Epithelial cell of prostate (primary cell): ENCODE data around the gene CNOT6.
"Not testable (repeated sequence)": the region's sequence is repeated elsewhere in the genome, so short reads cannot be mapped to it uniquely, and the experiment has no call there.

Source experiments
- DNase-seq: peaks from one replicate; pipeline ENCODE4 v3.0.0-alpha.2; 2011; ENCODE audit warnings: low read depth, low spot score
- H3K27ac ChIP-seq: fragments of 450-650 bp; 2 replicates; pipeline ENCODE4 v1.5.1; 2017; ENCODE audit warnings: mild to moderate bottlenecking

CNOT6 gene

DNA sequence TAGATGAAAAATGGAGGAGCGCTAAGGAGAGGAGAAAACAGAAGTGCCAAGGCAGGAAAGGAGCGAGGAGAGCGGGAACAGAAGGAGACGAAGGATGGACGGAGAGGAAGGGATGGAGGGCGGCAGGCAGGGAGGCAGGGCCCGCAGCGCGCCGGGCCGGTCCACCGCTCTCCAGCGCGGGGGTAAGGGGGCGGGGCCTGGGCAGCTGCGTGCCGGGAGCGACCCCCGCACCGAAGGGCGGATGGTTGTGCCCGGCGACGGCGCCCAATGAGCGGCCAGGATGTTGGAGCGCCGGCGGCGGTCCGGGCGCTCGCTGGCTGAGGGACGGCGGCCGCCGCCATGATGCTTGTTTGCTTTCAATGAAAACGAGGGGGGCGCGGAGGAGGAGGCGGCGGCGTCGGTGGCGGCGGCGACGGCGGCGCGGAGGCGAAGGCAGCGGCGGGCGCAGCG lies at the start of gene CNOT6:
Gene CNOT6 (plus strand): TSS at position 320 of the 450 bp plus-strand sequence. CDS start 34,898 bp downstream, outside the sequence.
- DNase-seq = peak; percentile 69
- H3K27ac ChIP-seq = peak within 1 kb of the TSS; percentile 75

- DNase-seq = no peak
- no peak overlapping the region for H3K27ac ChIP-seq
Measured at GRCh38 chr5:180454752-180455151, 39.4 kb upstream of the CNOT6 start.

DNA sequence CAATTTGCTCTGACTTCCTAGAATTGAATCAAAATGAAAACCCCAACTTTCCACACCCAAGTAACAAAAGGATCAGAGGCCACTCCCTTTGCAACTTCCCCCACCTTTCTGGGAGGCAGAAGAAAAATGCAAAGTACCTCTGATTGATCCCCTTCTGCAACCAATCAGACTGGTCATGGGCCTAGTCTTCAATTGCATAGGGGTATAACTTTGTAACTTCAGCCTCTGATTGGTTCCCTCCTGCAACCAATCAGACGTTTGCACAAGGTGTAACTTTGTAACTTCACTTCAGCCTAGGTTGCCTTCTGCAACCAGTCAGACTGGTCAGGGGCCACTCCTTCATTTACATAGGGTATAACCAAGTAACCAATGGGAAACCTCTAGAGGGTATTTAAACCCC lies 38.3 kb upstream of the CNOT6 start:
- no peak for DNase-seq
- no peak overlapping the region for H3K27ac ChIP-seq

- DNase-seq = no peak
- no peak overlapping the region for H3K27ac ChIP-seq
Measured at GRCh38 chr5:180456792-180457191, 37.4 kb upstream of the CNOT6 start.

DNA sequence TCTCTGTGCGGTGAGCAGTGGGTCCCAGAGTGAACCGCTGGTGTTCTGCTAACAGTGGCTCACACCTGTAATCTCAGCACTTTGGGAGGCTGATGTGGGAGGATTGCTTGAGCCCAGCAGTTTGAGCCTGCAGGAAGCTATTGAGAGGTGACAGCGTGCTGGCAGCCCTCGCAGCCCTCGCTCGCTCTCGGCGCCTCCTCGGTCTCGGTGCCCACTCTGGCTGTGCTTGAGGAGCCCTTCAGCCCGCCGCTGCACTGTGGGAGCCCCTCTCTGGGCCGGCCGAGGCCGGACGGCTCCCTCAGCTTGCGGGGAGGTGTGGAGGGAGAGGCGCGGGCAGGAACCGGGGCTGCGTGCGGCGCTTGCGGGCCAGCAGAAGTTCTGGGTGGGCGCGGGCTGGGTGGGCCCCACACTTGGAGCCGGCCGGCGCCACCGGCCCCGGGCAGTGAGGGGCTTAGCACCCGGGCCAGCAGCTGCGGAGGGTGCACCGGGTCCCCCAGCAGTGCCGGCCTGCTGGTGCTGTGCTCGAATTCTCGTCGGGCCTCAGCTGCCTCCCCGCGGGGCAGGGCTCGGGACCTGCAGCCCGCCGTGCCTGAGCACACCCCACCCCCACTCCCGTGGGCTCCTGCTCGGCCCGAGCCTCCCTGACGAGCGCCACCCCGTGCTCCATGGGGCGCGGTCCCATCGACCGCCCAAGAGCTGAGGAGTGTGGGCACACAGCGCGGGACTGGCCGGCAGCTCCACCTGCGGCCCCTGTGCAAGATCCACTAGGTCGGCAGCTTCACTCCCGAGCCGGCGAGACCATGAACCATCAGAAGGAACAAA lies 35.1 kb upstream of the CNOT6 start:
- H3K27ac ChIP-seq = not testable (repeated sequence)

DNA sequence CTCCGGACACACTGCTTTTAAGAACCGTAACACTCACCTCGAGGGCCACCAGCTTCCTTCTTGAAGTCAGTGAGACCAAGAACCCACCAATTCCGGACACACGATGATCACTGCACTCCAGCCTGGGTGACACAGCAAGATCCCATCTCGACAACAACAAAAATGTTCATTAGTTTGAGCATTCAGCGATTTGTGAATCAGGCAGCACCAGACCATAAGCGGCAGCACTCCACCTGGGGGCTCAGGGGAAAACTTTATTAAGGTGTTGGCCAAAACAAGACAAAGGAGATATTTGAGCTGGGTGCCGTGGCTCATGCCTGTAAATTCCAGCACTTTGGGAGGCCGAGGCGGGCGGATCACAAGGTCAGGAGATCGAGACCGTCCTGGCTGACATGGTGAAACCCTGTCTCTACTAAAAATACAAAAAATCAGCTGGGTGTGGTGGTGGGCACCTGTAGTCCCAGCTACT lies 34.5 kb upstream of the CNOT6 start:
- not testable (repeated sequence) for DNase-seq

More for the DNA sequence above, 35.1 kb upstream of the CNOT6 start:
- not testable (repeated sequence) for DNase-seq

DNA sequence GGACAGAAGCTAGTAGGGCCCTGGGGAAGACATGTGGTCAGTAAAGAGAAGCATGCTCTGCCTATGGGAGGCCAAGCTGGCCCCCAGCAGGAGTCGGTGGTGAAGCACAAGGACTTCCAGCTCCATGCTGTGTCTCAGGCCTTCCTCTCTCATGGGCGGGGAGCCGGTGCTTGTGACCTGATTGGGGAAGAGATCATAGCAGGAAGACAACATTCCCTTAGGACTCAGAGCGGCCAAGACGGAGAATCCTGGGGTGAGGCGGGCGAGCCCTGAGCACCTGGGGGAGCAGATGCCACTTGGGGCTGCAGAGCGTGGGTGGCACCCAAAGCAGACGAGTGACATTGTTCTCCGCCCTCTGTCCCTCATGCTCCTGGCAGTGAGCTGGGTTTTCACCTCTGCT lies 33.3 kb upstream of the CNOT6 start:
- no peak for DNase-seq
- H3K27ac ChIP-seq = no peak overlapping the region

More for the DNA sequence above, 34.5 kb upstream of the CNOT6 start:
- not testable (repeated sequence) for H3K27ac ChIP-seq

- no peak overlapping the region for H3K27ac ChIP-seq
- no peak for DNase-seq
Measured at GRCh38 chr5:180461303-180461702, 32.9 kb upstream of the CNOT6 start.

DNA sequence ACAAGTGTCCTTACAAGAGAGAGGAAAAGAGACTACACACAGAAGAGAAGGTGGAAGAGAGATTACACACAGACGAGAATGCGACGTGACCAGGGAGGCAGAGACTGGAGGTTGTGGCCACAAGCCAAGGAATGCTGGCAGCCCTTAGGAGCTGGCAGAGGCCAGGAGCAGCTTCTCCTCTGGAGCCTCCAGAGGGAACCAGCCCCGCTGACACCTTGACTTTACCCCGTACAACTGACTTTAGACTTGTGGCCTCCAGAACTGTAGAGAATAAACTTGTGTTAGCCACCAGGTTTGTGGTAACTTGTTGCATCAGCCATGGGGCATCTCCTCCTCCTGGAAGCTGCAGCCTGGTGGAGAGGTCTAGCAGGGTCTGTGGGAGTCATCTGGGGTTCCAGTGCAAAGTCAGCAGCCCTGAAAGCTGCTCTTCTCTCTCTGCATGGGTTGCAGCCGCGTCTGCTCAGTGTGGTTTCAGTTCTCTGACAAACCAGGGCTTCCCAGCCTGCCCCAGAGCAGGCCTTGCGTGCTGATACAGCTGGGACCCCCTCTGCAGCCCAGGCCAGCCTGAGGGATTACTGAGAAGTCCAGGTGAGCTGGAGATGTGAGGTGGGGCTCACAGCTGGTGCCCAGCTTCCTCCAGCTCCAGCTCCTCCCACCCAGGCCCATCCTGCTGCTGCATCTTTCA lies 30.8 kb upstream of the CNOT6 start:
- DNase-seq = no peak
- no peak overlapping the region for H3K27ac ChIP-seq

- H3K27ac ChIP-seq = no peak overlapping the region
- DNase-seq = no peak
Measured at GRCh38 chr5:180463916-180464602, 30.1 kb upstream of the CNOT6 start.

- DNase-seq = no peak
- H3K27ac ChIP-seq = no peak overlapping the region
Measured at GRCh38 chr5:180464603-180464970, 29.6 kb upstream of the CNOT6 start.

GRCh38 chr5:180465052-180465451 lies 29.1 kb upstream of the CNOT6 start:
- DNase-seq, H3K27ac ChIP-seq: not testable (repeated sequence)

GRCh38 chr5:180466316-180466715 lies 27.9 kb upstream of the CNOT6 start:
- no peak for DNase-seq
- H3K27ac ChIP-seq = no peak overlapping the region

DNA sequence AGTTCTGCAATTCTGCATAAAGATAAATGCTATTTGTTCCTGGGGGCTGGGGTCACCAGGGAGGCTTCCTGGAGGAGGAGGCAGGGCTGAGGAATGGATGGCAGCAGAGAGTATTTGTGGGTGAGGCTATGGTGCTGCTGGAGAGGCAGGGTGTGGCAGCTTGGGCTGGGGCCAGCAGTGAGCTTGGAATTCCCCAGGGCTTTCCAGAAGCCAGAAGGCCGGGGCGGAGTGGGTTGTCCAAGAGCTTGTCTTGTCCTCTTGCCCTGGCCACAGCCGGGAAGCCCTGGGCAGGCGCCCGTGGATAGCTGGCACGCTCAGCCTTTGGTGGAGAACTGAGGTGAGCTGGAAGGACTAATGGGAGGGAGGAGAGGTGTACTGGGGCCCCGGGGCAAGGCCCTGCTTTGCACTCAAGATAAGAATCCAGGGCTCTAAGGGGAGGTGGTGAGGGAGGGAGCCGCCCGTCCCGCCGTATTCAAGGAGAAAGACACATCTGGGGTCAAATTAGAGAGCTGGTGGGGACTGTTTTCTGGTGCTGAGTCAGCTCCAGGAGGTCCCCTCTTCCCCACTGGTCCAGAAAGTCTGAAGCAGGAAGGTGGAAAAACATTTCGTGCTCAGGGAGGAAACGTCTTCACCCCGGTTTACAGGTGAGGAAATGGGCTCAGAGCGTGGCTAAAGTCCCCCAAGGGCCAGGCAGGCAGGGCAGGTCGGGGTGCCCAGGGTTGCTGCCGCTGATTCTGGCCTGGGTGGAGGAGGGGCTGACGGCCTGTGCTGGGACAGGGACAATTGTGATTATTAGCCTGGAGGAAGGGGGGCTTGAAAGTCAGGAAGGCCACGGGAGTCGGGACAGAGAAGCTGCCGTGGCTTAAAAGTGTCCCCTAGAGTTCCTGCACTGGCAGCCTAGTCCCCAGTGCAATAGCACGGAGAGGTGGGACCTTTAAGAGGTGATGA lies 26.9 kb upstream of the CNOT6 start:
- no peak overlapping the region for H3K27ac ChIP-seq
- no peak for DNase-seq

GRCh38 chr5:180467989-180468731 lies 26.0 kb upstream of the CNOT6 start:
- DNase-seq = no peak
- no peak overlapping the region for H3K27ac ChIP-seq

DNA sequence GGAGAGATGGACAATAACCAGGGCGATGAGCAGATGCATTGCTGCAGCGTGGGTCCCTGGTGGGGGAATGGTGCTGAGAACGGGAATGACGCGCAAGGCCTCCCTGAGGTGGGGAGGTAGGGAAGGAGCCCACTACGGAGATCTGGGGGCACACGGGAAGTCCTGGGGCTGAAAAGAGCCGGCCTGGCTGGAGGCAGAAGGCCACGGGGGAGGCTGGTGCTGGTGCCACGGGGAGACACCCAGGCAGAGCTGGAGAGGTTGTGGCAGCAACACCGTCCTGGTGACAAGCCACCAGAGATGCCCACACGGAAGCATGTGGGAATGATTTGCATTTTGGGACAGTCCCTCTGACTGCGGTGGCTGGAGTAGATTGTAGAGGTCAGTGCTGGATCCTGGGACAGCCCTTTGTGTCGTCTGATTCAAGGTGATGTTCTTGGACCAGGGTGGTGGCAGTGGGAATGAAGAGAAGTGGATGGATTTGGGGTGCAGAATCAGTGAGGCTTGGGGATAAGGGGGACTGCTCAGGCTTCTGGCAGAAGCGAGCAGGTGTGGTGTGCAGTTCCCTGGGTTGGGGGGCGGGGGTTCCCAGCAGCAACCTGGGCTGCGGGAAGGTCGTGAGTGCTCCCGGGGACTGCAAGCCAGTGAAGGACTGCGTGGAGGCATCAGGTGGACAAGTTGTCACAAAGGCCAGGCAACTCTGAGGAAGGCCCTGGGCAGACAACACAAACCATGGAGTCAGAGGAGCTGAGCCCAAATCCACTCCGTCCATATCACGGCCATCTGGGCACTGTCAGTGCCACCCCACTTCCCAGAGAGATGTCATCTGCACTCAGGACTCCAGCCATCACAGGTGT lies 25.2 kb upstream of the CNOT6 start:
- no peak for DNase-seq
- no peak overlapping the region for H3K27ac ChIP-seq

DNA sequence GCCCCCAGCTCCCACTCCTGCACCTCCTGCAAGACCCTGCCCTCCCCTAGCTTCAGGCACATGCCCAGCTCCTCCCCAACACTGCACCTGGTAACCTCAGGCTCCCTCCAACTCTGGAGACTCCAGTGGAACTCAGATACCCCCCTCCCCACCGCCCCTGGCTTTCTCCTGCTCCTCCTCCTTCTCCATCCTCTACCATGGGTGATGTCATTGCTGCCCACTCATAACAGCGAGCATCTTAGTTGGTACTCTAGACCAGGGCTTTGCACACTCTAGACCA lies 24.7 kb upstream of the CNOT6 start:
- no peak for DNase-seq
- no peak overlapping the region for H3K27ac ChIP-seq

- DNase-seq = no peak
- H3K27ac ChIP-seq = no peak overlapping the region
Measured at GRCh38 chr5:180469866-180470265, 24.3 kb upstream of the CNOT6 start.
